ENCODE measurements around the gene OPCML. TPM values are rescaled to one million over a fixed set of nuclear protein-coding genes. Genes with fewer than 3 reads are reported as not detected.
A peak's percentile ranks its signal among the peaks of the same experiment; 100 is the strongest.

The OPCML gene
- total RNA-seq, 1 donor from 2014 or later = not detected

DNA sequence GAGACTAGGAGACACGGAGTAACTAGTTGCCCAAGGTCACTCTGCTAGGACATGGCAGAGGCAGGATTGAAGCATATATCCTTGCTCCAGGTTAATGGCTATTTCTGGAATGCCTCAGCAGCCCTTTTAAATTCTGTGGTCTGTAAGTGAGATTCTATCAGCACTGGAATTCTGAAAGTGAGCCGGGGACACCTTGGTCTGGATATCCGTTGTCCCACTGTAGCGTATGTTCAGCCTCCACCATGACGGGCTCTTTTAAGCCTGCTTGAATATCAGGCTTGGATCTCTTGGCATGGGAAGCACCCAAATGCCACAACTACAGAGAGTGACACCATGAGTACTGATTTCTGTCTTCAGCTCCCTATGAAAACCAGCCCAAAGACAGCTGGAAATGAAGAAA lies 254.4 kb downstream of the OPCML start:
- ATAC-seq = no peak

DNA sequence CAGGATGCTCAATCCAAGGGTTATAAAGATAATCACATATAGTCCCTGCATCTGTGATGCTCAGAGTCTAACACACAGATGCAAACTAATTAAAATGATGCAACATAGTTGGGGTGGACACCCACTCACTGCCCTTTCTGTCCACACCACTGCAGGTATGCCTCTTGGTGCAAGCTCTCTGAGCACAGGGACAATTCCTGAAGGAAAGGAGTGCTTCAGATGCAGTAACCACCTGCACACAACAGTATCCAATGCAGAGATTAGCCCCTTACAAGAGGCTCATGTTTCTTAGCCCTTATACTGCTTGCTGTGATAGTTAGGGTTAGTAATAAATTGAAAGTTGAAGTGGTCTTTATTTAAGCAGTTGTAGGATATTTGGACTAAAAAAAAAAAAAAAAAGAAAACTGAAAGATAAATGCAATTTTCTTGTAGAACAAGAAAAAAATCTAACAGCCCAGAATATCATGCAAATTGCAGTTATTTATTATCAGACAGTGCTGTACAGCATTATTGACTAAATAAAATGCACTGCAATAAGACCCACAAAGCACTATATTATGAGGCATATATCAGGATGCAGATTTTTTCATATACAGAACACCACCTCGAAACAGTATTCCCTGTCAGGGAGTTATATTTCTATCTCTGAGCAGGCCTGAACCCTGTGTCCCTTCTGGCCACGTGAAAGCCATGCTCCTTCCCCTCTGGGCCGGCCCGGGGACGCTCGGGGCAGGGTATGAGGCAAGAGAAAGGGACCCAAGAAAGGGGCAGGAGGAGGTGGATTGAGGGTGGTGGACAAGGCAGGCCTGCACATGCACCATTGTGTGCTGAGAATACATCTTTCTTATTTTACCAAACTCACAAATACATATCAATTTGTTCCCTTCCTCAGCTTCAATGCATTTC lies 260.2 kb downstream of the OPCML start:
- ATAC-seq = no peak

DNA sequence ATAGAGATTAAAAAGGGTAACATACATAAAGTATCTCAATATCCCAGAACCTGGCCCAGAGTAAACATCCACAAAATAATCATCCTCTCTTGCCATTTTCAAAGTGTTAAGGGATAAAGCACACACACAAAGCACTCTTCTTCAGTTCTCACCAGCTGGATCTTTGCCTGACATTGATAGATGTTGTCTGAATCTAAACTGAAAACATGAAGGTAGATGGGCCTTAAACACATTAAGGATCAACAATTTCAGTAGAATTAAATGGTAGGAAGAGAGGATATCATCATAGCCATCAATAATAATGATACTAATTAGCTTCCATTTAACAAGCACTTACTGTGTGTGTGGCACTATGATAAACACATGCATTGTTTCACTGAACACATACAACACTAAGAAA lies 261.1 kb downstream of the OPCML start:
- no peak for ATAC-seq

DNA sequence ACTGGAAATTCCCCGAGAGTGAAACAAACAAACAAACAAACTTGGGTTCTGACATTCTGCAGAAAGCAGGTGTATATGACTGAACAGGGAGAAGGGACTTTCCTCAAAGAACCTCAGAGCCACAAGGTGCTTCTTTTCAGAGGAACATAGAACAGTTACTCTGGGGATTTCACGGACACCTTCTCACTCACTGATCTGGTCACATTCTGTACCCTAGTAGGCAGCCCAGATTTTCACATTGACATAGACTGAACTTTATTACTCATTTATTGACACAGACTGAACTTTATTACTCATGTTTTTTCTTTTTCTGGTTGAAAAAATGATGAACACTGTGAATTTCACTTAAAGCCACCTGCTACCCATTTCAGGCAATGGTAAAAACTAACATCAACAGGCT lies 263.0 kb downstream of the OPCML start:
- ATAC-seq = no peak

DNA sequence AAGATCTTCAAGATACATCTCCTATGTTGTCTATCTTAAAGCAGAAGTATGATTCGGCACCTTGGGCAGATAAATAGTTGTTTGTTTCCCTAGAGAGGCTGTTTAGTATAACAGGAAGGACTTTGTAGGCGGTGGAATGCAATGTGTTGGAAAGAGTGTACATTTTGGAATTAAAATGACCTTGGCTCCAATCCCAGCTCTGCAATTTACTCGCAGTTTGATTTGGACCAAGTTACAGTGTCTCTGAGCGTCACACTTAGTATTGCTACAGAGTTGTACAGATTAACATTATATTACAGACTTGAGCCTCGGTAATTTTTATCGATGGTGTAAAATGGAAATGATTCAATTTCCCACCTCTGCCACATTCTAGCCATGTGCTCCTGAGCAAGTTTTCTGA lies 265.3 kb downstream of the OPCML start:
- ATAC-seq = no peak

DNA sequence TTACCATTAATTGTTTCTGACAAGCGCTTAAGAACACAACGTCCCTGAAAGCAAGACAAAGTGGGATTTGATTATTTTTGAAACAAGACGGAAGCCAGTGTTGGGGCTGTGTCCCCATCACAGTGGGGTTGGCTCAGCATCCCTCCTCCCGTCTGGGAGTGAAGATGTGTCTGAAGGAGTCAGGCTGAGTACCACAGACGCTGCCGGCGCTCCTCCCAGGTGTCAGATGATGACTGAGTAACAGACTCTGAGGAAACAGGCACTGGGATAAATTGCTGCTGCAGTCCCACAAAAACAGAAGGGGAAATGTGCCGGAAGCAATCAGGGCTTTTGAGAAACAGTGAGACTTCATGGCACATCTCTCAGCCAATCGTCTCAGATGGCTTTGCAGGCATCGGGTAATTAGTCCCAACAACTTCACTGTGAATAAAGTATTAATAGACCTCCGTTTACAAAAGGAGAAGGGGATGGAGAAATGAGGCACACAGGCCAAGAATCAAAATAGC lies 266.7 kb downstream of the OPCML start:
- no peak for ATAC-seq

DNA sequence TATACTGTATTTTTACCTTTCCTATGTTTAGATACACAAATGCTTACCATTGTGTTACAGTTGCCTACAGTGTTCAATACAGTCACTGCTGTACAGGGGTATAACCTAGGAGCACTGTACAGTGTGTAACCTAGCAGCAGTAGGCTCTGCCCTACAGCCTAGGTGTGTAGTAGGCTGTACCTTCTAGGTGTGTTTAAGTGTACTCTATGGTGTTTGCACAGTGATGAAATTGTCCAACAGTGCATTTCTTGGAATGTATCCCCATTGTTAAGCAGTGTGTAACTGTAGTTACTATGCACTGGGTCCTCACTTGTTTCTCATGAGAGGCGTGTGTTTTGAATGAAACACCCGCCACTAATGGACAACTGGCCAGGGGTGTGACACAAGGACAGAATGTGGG lies 269.0 kb downstream of the OPCML start:
- ATAC-seq = no peak

DNA sequence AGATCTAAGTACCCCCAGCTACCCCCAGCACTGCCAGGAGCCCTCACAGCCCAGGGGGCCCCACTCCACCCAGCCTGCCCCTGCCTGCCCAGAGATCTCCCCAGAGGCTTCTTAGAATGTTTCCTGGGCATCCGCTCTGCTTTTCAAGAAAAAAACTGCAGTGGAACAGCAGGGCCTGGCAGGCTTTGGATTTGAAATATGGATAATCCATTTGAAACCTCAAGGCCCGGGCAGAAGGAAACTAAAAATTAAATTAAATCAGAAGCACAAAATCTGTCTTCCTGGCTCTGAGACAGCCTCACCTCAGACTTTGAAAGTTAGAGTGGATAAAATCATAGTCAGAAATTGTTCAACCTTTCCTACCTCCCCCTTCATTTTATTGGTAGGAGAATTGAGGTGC lies 273.6 kb downstream of the OPCML start:
- no peak for ATAC-seq

DNA sequence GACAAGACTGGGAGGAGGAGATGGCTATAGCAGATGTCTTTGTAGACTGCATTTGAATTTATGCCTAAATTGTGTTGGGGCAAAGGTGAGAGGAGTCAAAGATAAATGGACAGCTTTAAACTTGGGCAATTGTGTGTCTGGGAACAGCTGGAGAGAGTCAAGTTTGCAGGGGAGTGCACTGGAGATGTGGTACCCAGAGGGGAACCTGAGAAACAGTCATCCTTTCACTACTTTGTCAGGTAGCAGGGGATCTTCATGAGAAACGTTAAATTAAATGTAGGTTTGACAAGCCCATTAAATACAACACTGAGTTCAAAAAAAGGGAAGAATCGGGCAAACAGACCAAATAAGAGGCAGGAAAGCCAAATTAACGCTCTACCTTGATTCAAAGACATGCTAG lies 277.7 kb downstream of the OPCML start:
- ATAC-seq = no peak

DNA sequence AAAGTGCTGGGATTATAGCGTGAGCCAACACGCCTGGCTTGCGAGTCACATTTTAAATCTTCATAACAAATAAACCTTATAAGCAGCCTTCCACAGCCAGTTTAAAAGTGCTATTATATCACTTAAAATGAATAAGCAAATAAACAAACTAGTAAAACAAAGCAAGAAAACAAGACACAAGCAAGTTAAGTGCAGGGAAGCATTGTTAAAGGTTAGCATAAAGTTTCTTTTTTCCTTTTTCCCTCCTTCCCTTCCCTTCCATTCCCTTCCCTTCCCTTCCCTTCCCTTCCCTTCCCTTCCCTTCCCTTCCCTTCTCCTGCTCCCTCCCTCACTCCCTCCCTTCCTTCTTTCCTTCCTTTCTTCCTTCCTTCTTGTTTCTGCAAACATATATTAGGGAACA lies 278.7 kb downstream of the OPCML start:
- no peak for ATAC-seq

DNA sequence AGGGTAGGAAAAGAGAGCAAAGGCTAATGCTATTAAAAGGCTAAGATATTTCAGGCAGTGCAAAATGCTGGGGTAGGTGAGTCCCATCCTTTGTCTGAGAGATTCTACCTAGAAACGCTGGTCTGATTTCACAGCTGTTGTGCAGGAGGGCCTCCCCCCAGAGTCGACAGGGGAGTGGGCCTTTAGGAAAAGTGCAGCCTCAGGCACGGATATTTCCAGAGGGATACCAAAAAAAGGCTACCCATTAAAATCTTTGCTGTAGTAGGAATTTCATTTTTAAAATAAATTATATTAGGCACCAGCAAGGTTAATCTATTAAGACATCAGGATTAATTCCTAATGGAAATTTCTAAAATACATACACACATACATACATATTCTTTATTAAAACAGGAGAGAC lies 280.5 kb downstream of the OPCML start:
- no peak for ATAC-seq

DNA sequence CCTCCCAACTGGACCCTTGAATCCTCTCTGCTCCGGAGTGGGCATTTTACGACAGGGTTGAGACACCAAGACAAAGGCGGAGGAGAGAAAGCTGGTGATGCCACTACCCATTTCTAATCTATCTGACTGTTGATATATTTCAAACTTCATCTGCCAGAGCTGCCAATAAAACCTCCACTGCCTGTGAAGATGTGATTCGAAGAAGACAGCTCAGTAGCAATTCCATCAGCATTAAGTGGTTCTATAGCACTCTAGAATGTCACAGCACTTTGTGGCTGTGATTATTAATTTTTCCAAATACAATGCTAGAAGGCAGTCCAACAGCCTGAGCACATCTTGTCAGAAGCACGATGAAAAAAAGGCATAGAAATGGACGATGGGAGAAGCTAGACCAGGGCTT lies 282.8 kb downstream of the OPCML start:
- no peak for ATAC-seq

DNA sequence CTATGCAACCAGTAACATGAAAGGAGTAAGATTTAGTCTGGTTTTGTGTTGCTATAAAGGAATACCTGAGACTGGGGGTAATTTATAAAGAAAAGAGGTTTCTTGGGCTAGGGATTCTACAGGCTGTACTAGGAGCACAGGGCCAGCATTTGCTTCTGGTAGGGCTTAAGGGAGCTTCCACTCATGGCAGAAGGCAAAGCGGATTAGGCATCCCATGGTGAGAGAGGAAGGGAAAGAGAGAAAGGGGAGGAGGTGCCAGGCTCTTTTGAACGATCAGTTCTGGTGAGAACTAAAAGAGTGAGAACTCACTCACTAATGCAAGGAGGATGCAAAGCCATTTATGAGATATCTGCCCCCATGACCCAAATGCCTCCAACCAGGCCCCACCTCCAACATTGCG lies 283.2 kb downstream of the OPCML start:
- ATAC-seq = no peak

DNA sequence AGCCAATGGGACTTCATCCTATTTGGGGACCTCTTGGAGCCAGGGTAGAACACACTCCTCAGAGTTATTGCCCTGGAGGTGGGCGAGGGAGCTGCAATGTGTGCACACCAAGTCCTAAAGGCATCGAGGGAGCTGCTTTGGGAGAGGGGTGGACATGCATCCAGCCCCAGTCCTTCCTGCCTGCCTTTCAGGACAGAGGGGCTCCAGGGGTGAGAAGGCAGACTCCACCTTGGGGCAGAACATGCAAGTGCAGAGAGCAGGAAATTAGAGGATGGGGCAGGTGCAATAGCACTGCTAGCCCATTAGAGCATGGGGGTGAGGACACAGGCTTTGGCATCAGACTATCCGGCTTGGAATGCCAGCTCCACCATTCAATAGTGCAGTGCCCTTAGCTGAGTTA lies 288.5 kb downstream of the OPCML start:
- ATAC-seq = no peak

DNA sequence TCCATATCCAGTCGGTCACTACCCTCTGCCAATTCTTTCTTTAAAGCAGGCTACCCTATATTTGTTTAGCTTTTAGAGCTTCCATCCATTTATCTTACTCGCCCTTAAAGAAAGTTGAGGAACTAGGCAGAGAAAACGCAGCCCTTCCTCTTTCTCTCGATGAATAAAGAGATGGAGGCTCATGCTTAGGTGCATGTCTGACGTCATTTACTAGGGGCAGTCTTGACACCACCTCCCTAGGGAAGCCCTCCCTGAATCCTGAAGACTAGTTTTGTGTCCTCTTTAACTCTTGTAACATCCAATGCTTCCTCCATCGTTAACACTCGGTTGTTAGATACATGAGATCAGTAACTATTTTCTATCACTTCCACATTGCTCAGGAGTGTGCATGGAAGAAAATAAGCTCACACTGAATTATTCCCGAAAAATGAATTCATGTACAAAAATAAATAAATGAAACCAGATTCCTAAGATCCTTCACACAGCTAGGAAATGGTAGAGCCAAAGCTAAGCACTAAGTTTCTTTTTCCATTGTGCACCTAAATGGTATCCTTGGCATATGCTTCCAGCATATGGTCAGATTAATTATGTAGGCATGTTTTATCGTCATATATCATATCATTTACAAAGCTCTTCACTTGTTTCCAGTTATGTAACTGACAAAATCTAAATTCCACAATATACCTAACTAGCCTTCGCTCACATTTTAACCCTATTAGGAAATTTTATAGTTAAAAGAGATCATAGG lies 291.2 kb downstream of the OPCML start:
- ATAC-seq = no peak

DNA sequence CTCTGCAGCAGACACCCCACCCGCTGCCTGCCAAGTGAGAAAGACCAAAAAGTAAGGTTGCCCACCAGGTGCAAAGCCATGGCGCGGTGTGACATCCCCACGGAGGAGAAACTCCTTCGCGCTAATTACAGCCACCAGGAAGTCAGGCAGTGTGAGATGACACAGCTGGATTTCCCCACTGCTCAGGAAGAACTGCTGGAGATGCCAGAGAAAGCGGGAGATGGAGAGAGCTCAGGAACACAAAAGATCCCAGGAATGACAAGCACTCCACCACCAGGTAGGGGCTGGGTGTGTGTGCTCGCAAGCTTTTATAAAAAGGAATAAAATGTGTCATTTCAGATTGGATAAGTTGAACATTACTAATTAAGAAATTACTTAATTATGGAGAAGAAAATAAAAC lies 292.7 kb downstream of the OPCML start:
- ATAC-seq = no peak

DNA sequence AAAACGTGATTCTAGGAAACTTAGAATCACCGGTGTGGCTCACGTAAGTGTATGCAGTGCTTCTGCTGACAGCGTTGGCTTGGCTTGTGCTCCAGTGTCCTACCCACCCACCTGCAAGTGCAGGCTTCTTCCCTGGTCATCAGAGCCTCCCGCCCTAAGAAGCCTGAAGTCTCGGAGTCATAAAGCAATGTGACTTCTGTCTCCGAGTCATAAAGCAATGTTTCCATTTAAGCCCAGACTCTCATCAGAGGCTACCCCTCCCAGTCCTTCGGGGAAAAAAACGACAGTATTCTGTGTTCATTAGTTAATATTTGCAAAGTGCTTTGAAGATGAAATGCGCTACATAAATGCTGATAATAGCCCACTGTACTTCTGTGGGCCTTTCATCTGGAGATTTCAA lies 293.8 kb downstream of the OPCML start:
- ATAC-seq = no peak

DNA sequence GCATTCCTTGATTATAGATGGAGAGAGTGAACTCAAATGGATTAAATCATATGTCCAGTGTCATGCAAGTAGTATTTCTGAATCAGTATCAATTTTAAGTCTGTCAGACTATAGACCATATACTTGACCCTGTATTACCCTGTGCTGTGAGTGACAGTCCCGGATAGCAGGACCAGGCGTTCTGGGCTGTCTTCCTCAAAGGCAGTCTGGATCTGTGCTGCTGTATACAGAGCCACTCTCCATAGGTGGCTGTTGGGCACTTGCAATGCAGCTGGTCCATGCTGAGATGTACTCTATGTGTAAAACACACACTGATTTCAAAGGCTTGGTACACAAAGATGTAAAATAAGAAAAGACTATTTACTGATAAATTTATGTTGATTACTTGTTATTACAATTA lies 294.3 kb downstream of the OPCML start:
- ATAC-seq = no peak

DNA sequence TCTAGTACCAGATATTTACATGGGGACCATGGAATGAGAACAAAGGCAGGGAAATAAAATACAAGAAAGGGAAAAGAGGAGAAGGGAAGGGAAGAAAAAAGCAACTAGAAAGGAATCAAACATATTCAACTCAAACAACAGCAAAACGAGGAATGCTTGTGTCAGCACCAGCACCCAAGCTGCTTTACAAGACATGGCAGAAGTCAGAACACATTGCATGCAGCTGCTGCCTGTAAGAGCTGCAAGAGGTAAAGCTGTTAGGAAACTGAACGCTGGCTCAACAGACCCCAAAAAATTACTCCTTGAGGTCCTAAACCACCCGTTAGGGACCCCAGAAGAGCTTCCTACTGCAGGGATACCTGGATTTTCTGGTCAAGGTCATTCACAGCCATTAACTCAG lies 296.9 kb downstream of the OPCML start:
- ATAC-seq = no peak

DNA sequence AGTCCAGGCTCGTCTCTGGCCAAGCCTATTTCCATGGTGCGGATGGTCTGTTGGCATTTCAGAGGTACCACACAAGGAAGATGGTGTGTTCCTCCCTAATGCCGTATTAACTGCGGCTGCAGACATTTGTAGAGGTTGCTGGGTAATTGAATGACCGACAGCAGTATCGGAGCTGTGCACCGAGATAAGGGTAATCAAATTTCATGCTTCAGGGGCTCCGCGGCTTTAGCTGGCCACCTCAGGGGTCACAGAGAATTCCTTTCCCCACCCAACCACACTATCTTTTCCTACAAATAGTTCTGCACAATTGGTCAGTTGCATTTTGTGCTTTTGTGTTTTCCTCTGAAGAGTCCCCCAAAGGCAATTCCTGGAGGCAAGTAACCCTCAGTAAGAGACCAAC lies 297.4 kb downstream of the OPCML start:
- no peak for ATAC-seq

DNA sequence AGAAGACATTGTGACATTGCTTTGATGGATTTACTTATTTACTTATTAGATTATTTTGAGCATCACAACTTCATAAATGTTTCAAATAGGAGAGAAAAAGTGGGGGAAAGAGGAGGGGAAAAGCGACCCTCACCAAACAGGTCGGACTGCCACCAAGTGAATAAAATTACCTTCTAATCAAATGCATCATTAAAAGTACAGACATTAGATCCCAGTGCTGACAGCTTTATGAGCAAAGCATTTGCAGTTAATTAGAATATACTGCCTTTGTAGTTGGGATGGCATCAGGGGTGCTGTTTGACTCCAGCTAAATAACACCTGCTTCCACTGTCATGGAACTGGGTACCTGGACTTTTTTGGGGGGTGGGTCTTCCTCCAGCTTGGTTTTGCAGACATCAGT lies 299.6 kb downstream of the OPCML start:
- no peak for ATAC-seq

DNA sequence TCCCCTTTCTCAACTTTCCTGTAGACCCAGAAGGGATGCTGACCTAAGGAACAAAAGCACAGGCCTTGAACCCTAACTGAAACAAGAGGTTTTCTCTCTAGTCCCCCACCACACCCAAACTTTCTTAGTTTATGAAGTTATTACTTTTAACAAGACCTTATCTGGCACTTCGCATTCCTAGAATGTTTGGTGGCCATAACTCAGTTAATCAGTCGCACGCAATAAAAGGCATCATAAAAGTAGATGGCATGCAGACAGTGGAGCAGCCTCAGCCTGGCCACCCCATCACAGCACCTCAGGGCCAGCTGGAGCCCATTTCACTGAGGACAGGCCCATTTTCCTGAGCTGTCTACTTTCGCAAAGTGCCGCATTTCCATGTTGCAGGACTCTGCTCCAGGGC lies 301.9 kb downstream of the OPCML start:
- ATAC-seq = no peak

DNA sequence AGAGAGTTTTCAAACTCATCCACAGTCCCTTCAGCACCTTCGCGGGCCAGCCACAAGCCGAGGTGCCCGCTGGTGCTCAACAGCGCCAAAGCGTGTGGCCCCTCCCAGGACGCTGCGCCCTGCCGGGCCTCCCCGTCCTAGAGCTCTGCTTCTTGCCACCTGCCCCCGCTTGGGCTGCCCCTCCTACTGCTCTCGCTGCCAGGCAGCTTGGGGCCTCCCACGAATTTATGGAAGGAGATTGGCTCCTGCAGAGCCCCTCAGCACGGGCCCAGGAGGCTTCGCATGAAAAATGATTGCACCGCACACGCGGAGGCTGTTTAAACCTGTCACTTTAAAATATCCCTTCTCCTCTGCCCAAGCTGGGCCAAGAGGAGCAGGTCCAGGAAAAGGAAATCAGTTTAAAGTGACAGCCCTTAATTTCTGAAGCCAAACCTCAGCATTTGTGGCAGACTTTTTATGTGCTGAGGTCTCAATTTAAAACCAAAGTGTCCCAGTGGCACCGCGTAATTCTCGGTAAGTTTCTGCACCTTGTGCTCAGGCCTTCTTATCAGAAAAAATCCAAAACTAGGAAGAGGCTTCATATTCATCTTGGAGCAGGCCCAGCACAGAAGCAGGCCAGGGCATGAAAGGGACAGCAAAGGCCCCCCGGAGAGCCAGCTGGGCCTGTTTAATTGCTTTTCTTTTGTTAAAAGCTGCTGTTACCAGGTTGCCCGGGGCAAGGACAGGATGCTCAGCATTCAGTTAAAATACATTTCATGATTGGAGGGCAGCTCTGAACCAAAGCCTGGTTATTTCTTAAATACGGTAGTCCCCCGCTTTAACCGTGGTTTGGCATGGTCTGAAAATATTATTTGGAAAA lies 303.6 kb downstream of the OPCML start:
- peak; percentile 65 for ATAC-seq

Data from esophagus mucosa (tissue), 1 donor.